ENCODE results near the gene SYNDIG1.

DNA sequence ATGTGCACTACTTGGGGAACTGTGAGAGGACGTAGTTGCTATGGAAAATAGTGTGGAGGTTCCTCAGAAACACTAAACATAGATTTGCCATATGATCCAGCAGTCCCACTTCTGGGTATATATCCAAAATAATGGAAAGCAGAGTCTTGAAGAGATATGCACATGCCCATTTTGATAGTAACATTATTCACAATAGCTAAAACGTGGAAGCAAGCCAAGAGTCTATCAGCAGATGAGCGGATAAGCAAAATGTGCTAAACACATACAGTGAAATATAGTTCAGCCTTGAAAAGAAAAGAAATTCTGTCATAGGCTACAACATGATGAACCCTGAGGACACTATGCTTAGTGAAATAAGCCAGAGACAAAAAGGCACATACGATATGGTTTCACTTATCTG lies 11.1 kb downstream of the SYNDIG1 start:
- TF ChIP-seq POLR2A (IDR thresholded peaks at IDR 0.05; ENCODE audit: low read length) (no peak), GATA1 (IDR thresholded peaks at IDR 0.05; ENCODE audit: low read depth, low read length) (no peak)
